Trophoblast cell (in vitro differentiated cells and primary cell): ENCODE data around the gene GDPD3.
"Not testable (repeated sequence)": the region's sequence is repeated elsewhere in the genome, so short reads cannot be mapped to it uniquely, and the experiment has no call there.

Experiments
- DNase-seq, 2 donors: peaks; one replicate each; pipeline ENCODE4 v3.0.0-alpha.2; 2016
- H2AFZ ChIP-seq: 2 replicates; pipeline ENCODE4 v1.6.1; 2013; ENCODE audit warnings: low read length, moderate library complexity, mild to moderate bottlenecking; ENCODE audit not compliant: insufficient read depth, poor library complexity
- H2AK5ac ChIP-seq: 2 replicates; pipeline ENCODE4 v1.6.1; 2013; ENCODE audit warnings: mild to moderate bottlenecking, low read length
- H2BK120ac ChIP-seq: 2 replicates; pipeline ENCODE4 v1.6.1; 2013; ENCODE audit warnings: low read length, mild to moderate bottlenecking, moderate library complexity; ENCODE audit not compliant: insufficient read depth, poor library complexity
- H2BK12ac ChIP-seq: 2 replicates; pipeline ENCODE4 v1.6.1; 2013; ENCODE audit warnings: mild to moderate bottlenecking, low read length, moderate library complexity
- H2BK5ac ChIP-seq: 2 replicates; pipeline ENCODE4 v1.6.1; 2013; ENCODE audit warnings: low read length, low read depth, moderate library complexity, mild to moderate bottlenecking; ENCODE audit not compliant: poor library complexity
- H3K14ac ChIP-seq: 2 replicates; pipeline ENCODE4 v1.6.1; 2013; ENCODE audit warnings: mild to moderate bottlenecking, low read length
- H3K18ac ChIP-seq: 2 replicates; pipeline ENCODE4 v1.6.1; 2013; ENCODE audit warnings: mild to moderate bottlenecking, low read length
- H3K23ac ChIP-seq: 2 replicates; pipeline ENCODE4 v1.6.1; 2013; ENCODE audit warnings: low read length
- H3K27ac ChIP-seq: 2 replicates; pipeline ENCODE4 v1.5.1; 2013; ENCODE audit warnings: low read depth, mild to moderate bottlenecking, inconsistent platforms, low read length, moderate library complexity
- H3K27me3 ChIP-seq: 2 replicates; pipeline ENCODE4 v1.6.1; 2013; ENCODE audit warnings: inconsistent platforms, mild to moderate bottlenecking, low read length, moderate library complexity; ENCODE audit not compliant: insufficient read depth
- H3K36me3 ChIP-seq, 2 experiments: 1 replicate in 1 of 2; 2 replicates in 1 of 2; pipeline ENCODE4 v1.6.1; 2013; ENCODE audit warnings: low read length in 2 of 2, mild to moderate bottlenecking in 2 of 2, moderate library complexity in 1 of 2; ENCODE audit not compliant: insufficient read depth in 2 of 2, control insufficient read depth in 1 of 2
- H3K4ac ChIP-seq: 2 replicates; pipeline ENCODE4 v1.6.1; 2013; ENCODE audit warnings: low read depth, mild to moderate bottlenecking, low read length, moderate library complexity
- H3K4me1 ChIP-seq, 2 experiments: 1 replicate in 1 of 2; 2 replicates in 1 of 2; pipeline ENCODE4 v1.6.1; 2013; ENCODE audit warnings: low read length in 2 of 2, mild to moderate bottlenecking in 2 of 2, moderate library complexity in 1 of 2; ENCODE audit not compliant: insufficient read depth in 2 of 2, control insufficient read depth in 1 of 2
- H3K4me2 ChIP-seq: 2 replicates; pipeline ENCODE4 v1.6.1; 2013; ENCODE audit warnings: inconsistent platforms, mild to moderate bottlenecking, low read length, moderate library complexity
- H3K4me3 ChIP-seq: 2 replicates; pipeline ENCODE4 v1.5.1; 2013; ENCODE audit warnings: mild to moderate bottlenecking, low read depth, low read length, inconsistent platforms
- H3K79me1 ChIP-seq: one replicate; pipeline ENCODE4 v1.6.1; 2013; ENCODE audit warnings: low read length
- H3K79me2 ChIP-seq: 2 replicates; pipeline ENCODE4 v1.6.1; 2013; ENCODE audit warnings: low read length, mild to moderate bottlenecking; ENCODE audit not compliant: control insufficient read depth, insufficient read depth, poor library complexity
- H3K9ac ChIP-seq: 2 replicates; pipeline ENCODE4 v1.6.1; 2013; ENCODE audit warnings: mild to moderate bottlenecking, low read length
- H3K9me3 ChIP-seq: 2 replicates; pipeline ENCODE4 v1.6.1; 2013; ENCODE audit warnings: low read depth, mild to moderate bottlenecking, control low read depth, inconsistent platforms, low read length; ENCODE audit not compliant: insufficient read depth
- H4K12ac ChIP-seq: 2 replicates; pipeline ENCODE4 v1.6.1; 2013; ENCODE audit warnings: low read depth, mild to moderate bottlenecking, low read length, moderate library complexity
- H4K8ac ChIP-seq: 2 replicates; pipeline ENCODE4 v1.6.1; 2013; ENCODE audit warnings: low read depth, mild to moderate bottlenecking, low read length, moderate library complexity
- H4K91ac ChIP-seq: one replicate; pipeline ENCODE4 v1.6.1; 2013; ENCODE audit warnings: low read depth, mild to moderate bottlenecking, low read length, moderate library complexity
- WGBS: extraction: QIAGEN DNeasy Blood & Tissue Kit; methylation state at CpG from one replicate; pipeline ENCODE4 v1.1.7; 2013; ENCODE audit warnings: missing lambda C conversion rate; ENCODE audit not compliant: insufficient read length, insufficient coverage; ENCODE audit errors: extremely low coverage; 5-methylcytosine and 5-hydroxymethylcytosine counted together

The GDPD3 gene

GRCh38 chr16:30114833-30115232, 1.5 kb upstream of the GDPD3 start:
- H3K4ac ChIP-seq, H3K23ac ChIP-seq, H3K14ac ChIP-seq, H3K4me3 ChIP-seq, H3K79me1 ChIP-seq, H2BK12ac ChIP-seq, H3K4me2 ChIP-seq, H4K91ac ChIP-seq, H2AFZ ChIP-seq, H3K18ac ChIP-seq, H4K8ac ChIP-seq, H3K27me3 ChIP-seq, H3K4me1 ChIP-seq, H2AK5ac ChIP-seq, H2BK5ac ChIP-seq, H3K9ac ChIP-seq, H3K9me3 ChIP-seq, DNase-seq, H3K79me2 ChIP-seq, H2BK120ac ChIP-seq, H4K12ac ChIP-seq, H3K27ac ChIP-seq: not testable (repeated sequence)
- H3K36me3 ChIP-seq = peaks cover 17 to 24% of the 10 kb centered on the region in 2 experiments
- no CpG with 5 or more reads among the region's 7 CpGs for WGBS

GRCh38 chr16:30114411-30114810, 1.1 kb upstream of the GDPD3 start:
- H3K27me3 ChIP-seq = no peaks in the 10 kb centered on the region
- H2AK5ac ChIP-seq = no peak overlapping the region
- no peak overlapping the region for H3K27ac ChIP-seq
- no peak overlapping the region for H3K14ac ChIP-seq
- peaks cover 19 to 24% of the 10 kb centered on the region in 2 experiments for H3K36me3 ChIP-seq
- H3K9ac ChIP-seq = no peak overlapping the region
- H4K8ac ChIP-seq = no peak overlapping the region
- no peak overlapping the region for H2BK12ac ChIP-seq
- H2BK5ac ChIP-seq = no peak overlapping the region
- H3K9me3 ChIP-seq = no peaks in the 10 kb centered on the region
- H3K18ac ChIP-seq = no peak overlapping the region
- no peak overlapping the region for H3K4me3 ChIP-seq
- no peak overlapping the region for H3K4me2 ChIP-seq
- H4K12ac ChIP-seq = no peak overlapping the region
- no peaks in the 10 kb centered on the region for H3K79me1 ChIP-seq
- H3K79me2 ChIP-seq = no peaks in the 10 kb centered on the region
- no CpG with 5 or more reads among the region's 11 CpGs for WGBS
- H2BK120ac ChIP-seq = no peak overlapping the region
- H3K4me1 ChIP-seq = peaks cover 7 to 9% of the 10 kb centered on the region in 2 experiments
- H4K91ac ChIP-seq = no peak overlapping the region
- DNase-seq = no peak
- no peak overlapping the region for H3K23ac ChIP-seq
- H3K4ac ChIP-seq = no peak overlapping the region
- H2AFZ ChIP-seq = no peak overlapping the region

- H4K91ac ChIP-seq = no peak overlapping the region
- H3K14ac ChIP-seq = no peak overlapping the region
- H3K4me1 ChIP-seq = peaks cover 7 to 9% of the 10 kb centered on the region in 2 experiments
- H3K9ac ChIP-seq = no peak overlapping the region
- H3K27ac ChIP-seq = no peak overlapping the region
- WGBS = no CpG with 5 or more reads among the region's 20 CpGs
- no peak overlapping the region for H3K23ac ChIP-seq
- H3K4me3 ChIP-seq = no peak overlapping the region
- no peak for DNase-seq
- no peak overlapping the region for H3K18ac ChIP-seq
- no peak overlapping the region for H2AK5ac ChIP-seq
- no peak overlapping the region for H2AFZ ChIP-seq
- no peak overlapping the region for H3K4ac ChIP-seq
- H3K9me3 ChIP-seq = no peaks in the 10 kb centered on the region
- H3K79me1 ChIP-seq = no peaks in the 10 kb centered on the region
- no peak overlapping the region for H2BK5ac ChIP-seq
- no peak overlapping the region for H3K4me2 ChIP-seq
- H3K27me3 ChIP-seq = no peaks in the 10 kb centered on the region
- H4K8ac ChIP-seq = no peak overlapping the region
- no peak overlapping the region for H2BK12ac ChIP-seq
- H4K12ac ChIP-seq = no peak overlapping the region
- no peaks in the 10 kb centered on the region for H3K79me2 ChIP-seq
- no peak overlapping the region for H2BK120ac ChIP-seq
- peaks cover 19 to 24% of the 10 kb centered on the region in 2 experiments for H3K36me3 ChIP-seq
Observed at GRCh38 chr16:30113711-30114333, 485 bp upstream of the GDPD3 start.

GRCh38 chr16:30112197-30113030, 923 bp downstream of the GDPD3 start:
- no peak overlapping the region for H2BK12ac ChIP-seq
- H2BK120ac ChIP-seq = no peak overlapping the region
- no peak overlapping the region for H3K9ac ChIP-seq
- no peak overlapping the region for H3K23ac ChIP-seq
- H2BK5ac ChIP-seq = no peak overlapping the region
- H3K4me1 ChIP-seq = peaks cover 0 to 2% of the 10 kb centered on the region in 2 experiments
- no peak overlapping the region for H2AFZ ChIP-seq
- H3K79me2 ChIP-seq = no peaks in the 10 kb centered on the region
- H3K4me3 ChIP-seq = no peak overlapping the region
- H2AK5ac ChIP-seq = no peak overlapping the region
- no peaks in the 10 kb centered on the region for H3K79me1 ChIP-seq
- H3K14ac ChIP-seq = no peak overlapping the region
- peaks cover 1% of the 10 kb centered on the region for H3K9me3 ChIP-seq
- no peaks in the 10 kb centered on the region for H3K27me3 ChIP-seq
- H3K18ac ChIP-seq = no peak overlapping the region
- H3K27ac ChIP-seq = no peak overlapping the region
- peak; percentile 84 to 91 for DNase-seq
- H3K36me3 ChIP-seq = peaks cover 14 to 19% of the 10 kb centered on the region in 2 experiments
- H4K91ac ChIP-seq = no peak overlapping the region
- H4K12ac ChIP-seq = no peak overlapping the region
- no peak overlapping the region for H3K4ac ChIP-seq
- H4K8ac ChIP-seq = no peak overlapping the region
- no peak overlapping the region for H3K4me2 ChIP-seq
- WGBS = no CpG with 5 or more reads among the region's 29 CpGs
